ENCODE measurements around the gene TMEM131L. TPM values are rescaled to one million over a fixed set of nuclear protein-coding genes. Genes with fewer than 3 reads are reported as not detected.

TMEM131L gene
- total RNA-seq, 1 experiment from 2014 or later: 19.7 TPM

DNA sequence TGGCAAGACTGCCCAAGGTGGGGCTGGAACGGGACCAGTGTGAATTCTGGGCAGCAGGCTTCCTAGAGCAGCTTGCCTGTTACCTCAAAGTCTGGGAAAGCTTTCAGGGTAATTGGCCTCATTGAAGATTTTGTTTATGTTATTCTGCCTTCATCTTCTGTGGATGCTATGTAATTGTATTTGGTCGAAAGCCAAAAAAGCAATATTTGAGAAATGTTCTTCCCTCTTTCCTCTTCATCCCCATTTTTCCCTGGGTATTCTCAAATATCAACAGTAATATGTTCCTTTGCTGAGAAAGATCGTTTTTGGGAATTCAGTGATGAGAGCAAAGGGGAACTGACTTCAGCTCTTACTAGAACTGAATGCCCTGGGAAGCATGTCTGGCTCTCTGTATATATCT lies 12.9 kb downstream of the TMEM131L start:
- ChIA-PET POLR2A (no interaction called here), CTCF (no interaction called here), RAD21 (ENCODE audit: low non-redundant PET in 1 of 2, low total read pairs in 2 of 2, uncharacterized antibody in 2 of 2, unreplicated experiment in 2 of 2) (no interaction called here)
- no TSS peak for BruUV-seq (replicated peaks)
- H3K9me2 ChIP-seq (ENCODE audit: insufficient read depth): no peaks in the 10 kb centered on the region
- no peaks in the 10 kb centered on the region for H3K9me3 ChIP-seq (ENCODE audit: control insufficient read depth in 1 of 2, insufficient read depth in 1 of 2, low read depth in 1 of 2, low read length in 2 of 2)
- H3K27me3 ChIP-seq (ENCODE audit: insufficient read depth, low read length): no peaks in the 10 kb centered on the region
- no peak overlapping the region for H3K4me2 ChIP-seq (ENCODE audit: low read length)
- H2AFZ ChIP-seq (ENCODE audit: low read depth, low read length, poor library complexity, severe bottlenecking): no peak overlapping the region
- intact Hi-C loops (cut with micrococcal nuclease): no loop called here
- H3K79me2 ChIP-seq (ENCODE audit: insufficient read depth, low read length): peaks cover 13% of the 10 kb centered on the region; the same call in 1 of the 2 replicates
- H3K36me3 ChIP-seq (ENCODE audit: control insufficient read depth in 1 of 2, insufficient read depth in 2 of 2, low read length in 2 of 2): 0 out of 4 replicates have a peak, but pooled peaks cover 0 to 5% of the 10 kb centered on the region in 2 experiments
- H3K27ac ChIP-seq (ENCODE audit: low read depth, low read length): no peak overlapping the region
- no peak overlapping the region for H3K4me3 ChIP-seq (replicated peaks in 1 of 2; ENCODE audit: low read depth in 1 of 2, low read length in 2 of 2)
- H3K9ac ChIP-seq (ENCODE audit: low read length): no peak overlapping the region
- TF ChIP-seq POLR2A (IDR thresholded peaks at IDR 0.05; ENCODE audit: borderline replicate concordance, extremely low read depth, insufficient read depth, insufficient read length) (no peak), ZFX (IDR thresholded peaks at IDR 0.05) (no peak), CBX3 (IDR thresholded peaks at IDR 0.05; ENCODE audit: low read depth) (no peak), EGR1 (IDR thresholded peaks at IDR 0.05; ENCODE audit: low read depth) (no peak), POLR2AphosphoS5 (IDR thresholded peaks at IDR 0.05; ENCODE audit: low read depth, low read length) (no peak), ZNF274 (IDR thresholded peaks at IDR 0.05; ENCODE audit: low read depth, low read length) (no peak), ELF1 (IDR thresholded peaks at IDR 0.05; ENCODE audit: borderline replicate concordance, low read depth) (no peak), JUND (IDR thresholded peaks at IDR 0.05) (no peak), SRF (IDR thresholded peaks at IDR 0.05; ENCODE audit: low read depth) (no peak), CEBPB (IDR thresholded peaks at IDR 0.05; ENCODE audit: low read depth) (no peak)
- TF ChIP-seq, protein P1, sequence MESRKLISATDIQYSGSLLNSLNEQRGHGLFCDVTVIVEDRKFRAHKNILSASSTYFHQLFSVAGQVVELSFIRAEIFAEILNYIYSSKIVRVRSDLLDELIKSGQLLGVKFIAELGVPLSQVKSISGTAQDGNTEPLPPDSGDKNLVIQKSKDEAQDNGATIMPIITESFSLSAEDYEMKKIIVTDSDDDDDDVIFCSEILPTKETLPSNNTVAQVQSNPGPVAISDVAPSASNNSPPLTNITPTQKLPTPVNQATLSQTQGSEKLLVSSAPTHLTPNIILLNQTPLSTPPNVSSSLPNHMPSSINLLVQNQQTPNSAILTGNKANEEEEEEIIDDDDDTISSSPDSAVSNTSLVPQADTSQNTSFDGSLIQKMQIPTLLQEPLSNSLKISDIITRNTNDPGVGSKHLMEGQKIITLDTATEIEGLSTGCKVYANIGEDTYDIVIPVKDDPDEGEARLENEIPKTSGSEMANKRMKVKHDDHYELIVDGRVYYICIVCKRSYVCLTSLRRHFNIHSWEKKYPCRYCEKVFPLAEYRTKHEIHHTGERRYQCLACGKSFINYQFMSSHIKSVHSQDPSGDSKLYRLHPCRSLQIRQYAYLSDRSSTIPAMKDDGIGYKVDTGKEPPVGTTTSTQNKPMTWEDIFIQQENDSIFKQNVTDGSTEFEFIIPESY (IDR thresholded peaks at IDR 0.05; ENCODE audit: extremely low read depth, insufficient replicate concordance, low read length): no peak
- TF ChIP-seq, protein P2, sequence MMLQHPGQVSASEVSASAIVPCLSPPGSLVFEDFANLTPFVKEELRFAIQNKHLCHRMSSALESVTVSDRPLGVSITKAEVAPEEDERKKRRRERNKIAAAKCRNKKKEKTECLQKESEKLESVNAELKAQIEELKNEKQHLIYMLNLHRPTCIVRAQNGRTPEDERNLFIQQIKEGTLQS (IDR thresholded peaks at IDR 0.05): no peak
- TF ChIP-seq, protein P3, sequence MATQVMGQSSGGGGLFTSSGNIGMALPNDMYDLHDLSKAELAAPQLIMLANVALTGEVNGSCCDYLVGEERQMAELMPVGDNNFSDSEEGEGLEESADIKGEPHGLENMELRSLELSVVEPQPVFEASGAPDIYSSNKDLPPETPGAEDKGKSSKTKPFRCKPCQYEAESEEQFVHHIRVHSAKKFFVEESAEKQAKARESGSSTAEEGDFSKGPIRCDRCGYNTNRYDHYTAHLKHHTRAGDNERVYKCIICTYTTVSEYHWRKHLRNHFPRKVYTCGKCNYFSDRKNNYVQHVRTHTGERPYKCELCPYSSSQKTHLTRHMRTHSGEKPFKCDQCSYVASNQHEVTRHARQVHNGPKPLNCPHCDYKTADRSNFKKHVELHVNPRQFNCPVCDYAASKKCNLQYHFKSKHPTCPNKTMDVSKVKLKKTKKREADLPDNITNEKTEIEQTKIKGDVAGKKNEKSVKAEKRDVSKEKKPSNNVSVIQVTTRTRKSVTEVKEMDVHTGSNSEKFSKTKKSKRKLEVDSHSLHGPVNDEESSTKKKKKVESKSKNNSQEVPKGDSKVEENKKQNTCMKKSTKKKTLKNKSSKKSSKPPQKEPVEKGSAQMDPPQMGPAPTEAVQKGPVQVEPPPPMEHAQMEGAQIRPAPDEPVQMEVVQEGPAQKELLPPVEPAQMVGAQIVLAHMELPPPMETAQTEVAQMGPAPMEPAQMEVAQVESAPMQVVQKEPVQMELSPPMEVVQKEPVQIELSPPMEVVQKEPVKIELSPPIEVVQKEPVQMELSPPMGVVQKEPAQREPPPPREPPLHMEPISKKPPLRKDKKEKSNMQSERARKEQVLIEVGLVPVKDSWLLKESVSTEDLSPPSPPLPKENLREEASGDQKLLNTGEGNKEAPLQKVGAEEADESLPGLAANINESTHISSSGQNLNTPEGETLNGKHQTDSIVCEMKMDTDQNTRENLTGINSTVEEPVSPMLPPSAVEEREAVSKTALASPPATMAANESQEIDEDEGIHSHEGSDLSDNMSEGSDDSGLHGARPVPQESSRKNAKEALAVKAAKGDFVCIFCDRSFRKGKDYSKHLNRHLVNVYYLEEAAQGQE (IDR thresholded peaks at IDR 0.05; ENCODE audit: low read depth): no peak
- DNase-seq (ENCODE audit: low read depth, low spot score): no peak
- no peak for ATAC-seq
- 0 out of 4 replicates have a peak, but pooled peaks cover 2 to 7% of the 10 kb centered on the region in 2 experiments for H3K4me1 ChIP-seq (ENCODE audit: control insufficient read depth in 1 of 2, insufficient read depth in 2 of 2, low read length in 2 of 2)
- no peaks in the 10 kb centered on the region for H4K20me1 ChIP-seq (ENCODE audit: insufficient read depth)
